ENCODE data around the gene MAP3K3. TPM values are rescaled to one million over a fixed set of nuclear protein-coding genes. Genes with fewer than 3 reads are reported as not detected.

MAP3K3 gene
- total and polyA plus RNA-seq, 10 of the 15 experiments (the other 5 are each of a cell fraction or from before 2014, with no cell fraction given), result 1.6 to 24.1 (median 15.0) TPM

- TF ChIP-seq CHD2 (IDR thresholded peaks at IDR 0.05; ENCODE audit: borderline replicate concordance, low read depth, low read length), result peak; percentile 94
- TF ChIP-seq SMARCA5 (IDR thresholded peaks at IDR 0.05), result peak; percentile 67; the same call in 1 of the 2 replicates
- TF ChIP-seq POLR2AphosphoS5 (IDR thresholded peaks at IDR 0.05; ENCODE audit: low read length), result peak; percentile 87
- TF ChIP-seq ETV6 (conservative IDR thresholded peaks at IDR 0.05 in 1 of 2, IDR thresholded peaks at IDR 0.05 in 1 of 2; ENCODE audit: borderline replicate concordance in 1 of 2, low read depth in 1 of 2), result peak in 1 of 2 experiments; percentile 74; a peak in 1 of 4 replicates
- TF ChIP-seq PBX3 (IDR thresholded peaks at IDR 0.05; ENCODE audit: insufficient replicate concordance, low read depth, low read length), result peak; percentile 94
- no peak for TF ChIP-seq BCLAF1 (IDR thresholded peaks at IDR 0.05)
- TF ChIP-seq CHD1 (IDR thresholded peaks at IDR 0.05; ENCODE audit: low read depth, low read length), result no peak
- TF ChIP-seq HDAC2 (IDR thresholded peaks at IDR 0.05), result no peak
- peak; percentile 44 for TF ChIP-seq NRF1 (conservative IDR thresholded peaks at IDR 0.05; ENCODE audit: low read depth, low read length)
- no peak for TF ChIP-seq ZBTB33 (IDR thresholded peaks at IDR 0.05)
- peak; percentile 55; the same call in 1 of the 2 replicates for TF ChIP-seq MAX (IDR thresholded peaks at IDR 0.05; ENCODE audit: low read depth, low read length)
- no peak for TF ChIP-seq KAT2A (conservative IDR thresholded peaks at IDR 0.05; ENCODE audit: control insufficient read depth, low read depth, low read length)
- peak; percentile 96 for TF ChIP-seq SP1 (IDR thresholded peaks at IDR 0.05; ENCODE audit: low read depth, low read length)
- no peak for TF ChIP-seq RBBP5 (conservative IDR thresholded peaks at IDR 0.05)
- peak; percentile 50 for TF ChIP-seq FOS (IDR thresholded peaks at IDR 0.05; ENCODE audit: borderline replicate concordance, extremely low read depth, insufficient read length)
- TF ChIP-seq ATF7 (IDR thresholded peaks at IDR 0.05; ENCODE audit: low read depth), result peak; percentile 53; the same call in 1 of the 2 replicates
- TF ChIP-seq CEBPZ (IDR thresholded peaks at IDR 0.05; ENCODE audit: low read depth, low read length), result peak; percentile 88
- no peak for TF ChIP-seq CREM (IDR thresholded peaks at IDR 0.05; ENCODE audit: low read depth)
- TF ChIP-seq GATAD2B (conservative IDR thresholded peaks at IDR 0.05; ENCODE audit: low read depth), result peak; percentile 91
- TF ChIP-seq TAF1 (IDR thresholded peaks at IDR 0.05; ENCODE audit: borderline replicate concordance, low read depth, low read length), result peak; percentile 79; the same call in 1 of the 2 replicates
These were observed at the start of gene MAP3K3 (continued) for GRCh38 chr17:63621684-63622573.

All from GM12878 (cell line).